Heart left ventricle (tissue), 16 donors: Measurements from ENCODE around the gene FAM170B. TPM values are rescaled to one million over a fixed set of nuclear protein-coding genes. Genes with fewer than 3 reads are reported as not detected.

ENCODE experiments used
- ATAC-seq, 4 donors: fragments of 200-7000 bp; cut with Tn5 transposase; one replicate each; pipeline ENCODE4 v1.9.1; 2020 to 2022; ENCODE audit warnings: moderate library complexity in 4 of 4, mild to moderate bottlenecking in 3 of 4, moderate number of reproducible peaks in 1 of 4
- DNase-seq, 5 donors: peaks; one replicate each; pipeline ENCODE4 v3.0.0-alpha.2; 2020
- H3K27ac ChIP-seq, 12 donors: fragments of 200-600 bp; sonication (generic) in 4 of 12; one replicate each; pipeline versions ENCODE4 v1.5.0 to v1.8.0; 2016 to 2022; ENCODE audit warnings: mild to moderate bottlenecking in 2 of 12
- H3K27me3 ChIP-seq, 9 donors: fragments of 200-600 bp; sonication (generic) in 2 of 9; one replicate each; pipeline versions ENCODE4 v1.5.1 to v1.8.0; 2016 to 2022; ENCODE audit warnings: mild to moderate bottlenecking in 3 of 9
- H3K36me3 ChIP-seq, 9 donors: fragments of 200-600 bp; sonication (generic) in 2 of 9; one replicate each; pipeline versions ENCODE4 v1.5.0 to v1.8.0; 2018 to 2022; ENCODE audit warnings: mild to moderate bottlenecking in 2 of 9
- H3K4me1 ChIP-seq, 12 donors: fragments of 200-600 bp; sonication (generic) in 4 of 12; one replicate each; pipeline versions ENCODE4 v1.5.0 to v1.8.0; 2016 to 2022; ENCODE audit warnings: mild to moderate bottlenecking in 3 of 12
- H3K4me3 ChIP-seq, 12 donors: fragments of 200-600 bp; sonication (generic) in 4 of 12; one replicate each; pipeline versions ENCODE4 v1.5.0 to v1.8.0; 2017 to 2022; ENCODE audit warnings: mild to moderate bottlenecking in 9 of 12, moderate library complexity in 4 of 12
- H3K9me3 ChIP-seq, 12 donors: fragments of 200-600 bp; sonication (generic) in 4 of 12; one replicate each; pipeline versions ENCODE4 v1.5.0 to v1.8.0; 2016 to 2022; ENCODE audit warnings: mild to moderate bottlenecking in 1 of 12
- CTCF ChIP-seq, 12 donors: fragments of 200-600 bp; sonication (generic) in 4 of 12; IDR thresholded peaks; one replicate each; pipeline versions ENCODE4 v1.5.0 to v1.8.0; 2018 to 2022; ENCODE audit warnings: antibody characterized with exemption in 12 of 12, mild to moderate bottlenecking in 5 of 12
- POLR2A ChIP-seq, 2 donors: fragments of 450-650 bp; IDR thresholded peaks; one replicate each; pipeline ENCODE4 v1.6.1; 2017; ENCODE audit warnings: antibody characterized with exemption in 2 of 2, mild to moderate bottlenecking in 2 of 2, moderate library complexity in 2 of 2
- WGBS, 4 donors: extraction: QIAGEN DNeasy Blood & Tissue Kit in 2 of 4; methylation state at CpG; one replicate each; pipeline versions ENCODE4 v1.1.5 to v1.1.7; 2013 to 2018; 5-methylcytosine and 5-hydroxymethylcytosine counted together
- intact Hi-C, 10 donors: fragments of 100-400 bp; cut with DNase I; formaldehyde crosslinking; loops; one replicate each; pipeline versions ENCODE4 v1.11.1 to v1.14.2; 2022
- long read RNA-seq, 3 donors: library from polyadenylated mRNA; unstranded; transcript quantifications; one replicate each; pipeline ENCODE4 v2.0.0, GENCODE V29; 2020 to 2021
- polyA plus RNA-seq, 2 donors: library from polyadenylated mRNA; stranded (reverse); fragments of 200-250 nt; gene quantifications; one replicate each; pipeline ENCODE4 v1.2.3, GENCODE V29; 2013
- total RNA-seq, 9 donors: library from RNA; depleted of rRNA in 2 of 9; stranded (reverse); fragments of >200 nt in 2 of 9; fragmentation: NEBNext Ultra II Directional in 3 of 9; extraction: Animal tissue kit (Norgen Biotek cat#: 25700) in 3 of 9; gene quantifications; one replicate each; pipeline versions ENCODE4 v1.1.0 to v1.2.4, GENCODE V29; 2016 to 2023
- donor health status: ischemic (EF 13 %, LVEDD 7.1; RV severe dilation, severe dysfunction).
- donor health status: healthy with polysubstance abuse.
- donor health status: DM: no; HTN: yes; CAD: no.
- donor health status: DM: no; HTN: no; CAD: no.
- donor health status: ischemic (EF 25% LVEDD 6.9; RV normal size, moderate dysfunction).
- donor health status: ischemic (EF 25% LVEDD 5.7; RV mildly dilated, moderate dysfunction).
- donor health status: healthy.
- donor health status: DM: yes; HTN: yes; CAD: no.
- donor health status: ischemic (EF 35%, LVEDD 5.7; RV mildly dilated, moderate dysfunction).
- donor health status: nonischemic (EF 11% LVEDD 7.7; RV severe dilation, severe dysfunction).
- donor health status: DM: yes; HTN: yes; CAD: no.
- donor health status: PGD.
- donor health status: ischemic (EF 29% LVEDD 5.4; RV normal size, mild dysfunction).
- donor health status: nonischemic (EF 23%, LVEDD 6.1; RV moderate dilation, normal function).

Gene FAM170B
- not detected for total RNA-seq
- not detected for polyA plus RNA-seq
- long read RNA-seq, donor 1: 0 reads
- long read RNA-seq, donor 2: 0 reads
- long read RNA-seq, donor 3: 0 reads

- TF ChIP-seq CTCF (IDR thresholded peaks at IDR 0.05) (no peak), POLR2A (IDR thresholded peaks at IDR 0.05) (no peak)
- no peaks in the 10 kb centered on the region for H3K27me3 ChIP-seq
- no peak within 1 kb of the TSS for H3K27ac ChIP-seq
- ATAC-seq (no peak), DNase-seq (peak in 1 of 5 donors; percentile 53)
- peaks cover 0 to 24% (median 10%) of the 10 kb centered on the region in 12 donors for H3K4me1 ChIP-seq
- WGBS, 4 donors: 62 to 86% (median 79%) methylated on average over 4 to 5 of the region's 5 CpGs
- peaks cover 0 to 5% (median 0%) of the 10 kb centered on the region in 12 donors for H3K9me3 ChIP-seq
- no peaks in the 10 kb centered on the region for H3K36me3 ChIP-seq
- intact Hi-C loops: no loop called here
- H3K4me3 ChIP-seq: no peak within 1 kb of the TSS
Measured at GRCh38 chr10:49133706-49134248, at the start of gene FAM170B. TSS of gene FAM170B (minus strand) at chr10:49134021. CDS start at chr10:49133918, 103 bp downstream.

- TF ChIP-seq CTCF (IDR thresholded peaks at IDR 0.05) (no peak), POLR2A (IDR thresholded peaks at IDR 0.05) (no peak)
Measured at GRCh38 chr10:49182776-49183175, 49.0 kb upstream of the FAM170B start.

GRCh38 chr10:49180444-49180860 lies 46.6 kb upstream of the FAM170B start:
- Histone ChIP-seq H3K36me3 (no peaks in the 10 kb centered on the region), H3K9me3 (no peaks in the 10 kb centered on the region), H3K4me3 (no peak overlapping the region), H3K4me1 (peaks cover 0 to 94% (median 38%) of the 10 kb centered on the region in 12 donors), H3K27ac (no peak overlapping the region), H3K27me3 (no peaks in the 10 kb centered on the region)
- DNase-seq: no peak
- WGBS, 4 donors: 37 to 63% (median 42%) methylated on average over 3 of the region's 3 CpGs
- intact Hi-C loops: loop anchor here in 1 of 10 donors (10.0 kb wide), 1 partner anchor 64 kb away; no protein-coding TSS in a partner anchor
- TF ChIP-seq POLR2A (IDR thresholded peaks at IDR 0.05) (no peak), CTCF (IDR thresholded peaks at IDR 0.05) (no peak)
- ATAC-seq: no peak

More at GRCh38 chr10:49182776-49183175, 49.0 kb upstream of the FAM170B start:
- Histone ChIP-seq H3K27ac (peak overlapping the region in 1 of 12 donors; percentile 7), H3K36me3 (no peaks in the 10 kb centered on the region), H3K27me3 (no peaks in the 10 kb centered on the region), H3K4me3 (no peak overlapping the region), H3K4me1 (peaks cover 0 to 91% (median 31%) of the 10 kb centered on the region in 12 donors), H3K9me3 (no peaks in the 10 kb centered on the region)
- ATAC-seq: no peak
- 85 to 92% (median 89%) methylated on average over 4 of the region's 4 CpGs for WGBS, 4 donors
- intact Hi-C loops: loop anchor here in 1 of 10 donors (10.0 kb wide), 1 partner anchor 62 kb away; no protein-coding TSS in a partner anchor
- DNase-seq: no peak

- ATAC-seq (no peak), DNase-seq (no peak)
- H3K4me3 ChIP-seq: no peak overlapping the region
- TF ChIP-seq CTCF (IDR thresholded peaks at IDR 0.05) (no peak), POLR2A (IDR thresholded peaks at IDR 0.05) (no peak)
- peaks cover 0 to 94% (median 42%) of the 10 kb centered on the region in 12 donors for H3K4me1 ChIP-seq
- WGBS, 4 donors: 71 to 81% (median 79%) methylated on average over 7 to 10 of the region's 10 CpGs
- H3K27ac ChIP-seq: peak overlapping the region in 2 of 12 donors; percentile 9 to 10
- no peaks in the 10 kb centered on the region for H3K36me3 ChIP-seq
- H3K9me3 ChIP-seq: no peaks in the 10 kb centered on the region
- no peaks in the 10 kb centered on the region for H3K27me3 ChIP-seq
- intact Hi-C loops: loop anchor here in 3 of 10 donors (10.0 kb wide), 3 partner anchors 65 to 335 kb away; partner anchors contain the start of gene VSTM4 (in 1 of the 3)
Measured at GRCh38 chr10:49179699-49180443, 46.0 kb upstream of the FAM170B start.
